GM19351 (cell line): Measurements from ENCODE around the gene ARID1B.

ENCODE experiments used
- ATAC-seq: cut with Tn5 transposase; IDR thresholded peaks from one replicate; pipeline ENCODE4 v1.9.1; 2021; ENCODE audit warnings: mild to moderate bottlenecking, moderate library complexity; ENCODE audit not compliant: unreplicated experiment

ARID1B gene

GRCh38 chr6:156776840-156777576 is at the start of gene ARID1B:
Gene ARID1B, plus strand, starts transcription at chr6:156777378. Its CDS starts 303 bp downstream, at chr6:156777681.
- peak; percentile 40 for ATAC-seq

DNA sequence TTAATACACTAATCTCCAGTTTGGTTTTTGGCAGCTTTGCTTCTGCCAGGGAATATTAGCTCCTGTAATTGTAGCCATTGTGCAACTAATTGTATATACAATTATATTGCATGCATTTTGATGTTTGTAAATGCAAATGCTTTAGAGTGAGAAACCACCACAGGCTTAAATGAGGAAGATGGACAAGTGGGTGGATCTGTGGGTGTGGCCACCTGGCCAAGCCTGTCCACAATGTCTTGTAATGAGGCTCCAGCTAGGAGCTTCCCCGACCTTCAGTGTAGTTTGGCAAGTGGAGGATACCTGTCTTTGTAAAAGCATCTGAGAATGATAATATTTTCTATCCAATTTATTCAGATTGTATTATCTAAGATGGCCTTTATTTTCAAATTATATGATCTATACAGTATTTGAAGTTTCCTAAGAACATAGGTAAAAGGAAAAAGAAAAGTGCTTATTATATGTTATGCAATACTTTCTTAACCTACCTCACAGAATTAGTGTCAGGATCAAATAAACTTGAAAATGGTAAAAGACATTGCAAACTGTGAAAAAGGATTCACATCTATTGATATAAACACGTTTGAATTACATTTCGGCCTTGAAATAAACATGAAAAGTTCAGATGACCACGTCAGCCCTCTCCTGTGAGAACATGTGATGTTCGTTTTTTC is 49.3 kb upstream of the ARID1B start:
- peak; percentile 48 for ATAC-seq

GRCh38 chr6:156729248-156729647 is 47.9 kb upstream of the ARID1B start:
- peak; percentile 78 for ATAC-seq

DNA sequence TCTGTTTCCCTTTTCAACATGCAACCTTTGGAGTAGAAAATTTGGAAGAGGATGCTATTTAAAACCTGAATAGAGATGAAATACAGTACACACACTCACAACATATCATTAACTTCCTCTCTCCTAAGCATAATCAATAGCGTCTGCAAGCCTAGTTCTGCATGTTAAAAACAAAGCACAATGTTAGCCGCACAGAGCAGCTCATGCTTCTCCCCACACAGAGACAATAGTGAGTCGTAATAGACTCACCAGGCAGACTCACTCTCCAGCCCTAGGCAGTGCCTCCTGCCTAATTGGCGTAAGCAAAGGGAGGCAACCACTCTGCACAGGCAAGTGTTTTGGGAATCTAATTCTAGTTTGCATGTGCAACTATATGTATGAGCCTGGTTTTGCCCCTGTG is 45.8 kb upstream of the ARID1B start:
- ATAC-seq = no peak

GRCh38 chr6:156735751-156736150 is 41.4 kb upstream of the ARID1B start:
- no peak for ATAC-seq

- ATAC-seq = no peak
Measured at GRCh38 chr6:156740604-156741003, 36.6 kb upstream of the ARID1B start.

DNA sequence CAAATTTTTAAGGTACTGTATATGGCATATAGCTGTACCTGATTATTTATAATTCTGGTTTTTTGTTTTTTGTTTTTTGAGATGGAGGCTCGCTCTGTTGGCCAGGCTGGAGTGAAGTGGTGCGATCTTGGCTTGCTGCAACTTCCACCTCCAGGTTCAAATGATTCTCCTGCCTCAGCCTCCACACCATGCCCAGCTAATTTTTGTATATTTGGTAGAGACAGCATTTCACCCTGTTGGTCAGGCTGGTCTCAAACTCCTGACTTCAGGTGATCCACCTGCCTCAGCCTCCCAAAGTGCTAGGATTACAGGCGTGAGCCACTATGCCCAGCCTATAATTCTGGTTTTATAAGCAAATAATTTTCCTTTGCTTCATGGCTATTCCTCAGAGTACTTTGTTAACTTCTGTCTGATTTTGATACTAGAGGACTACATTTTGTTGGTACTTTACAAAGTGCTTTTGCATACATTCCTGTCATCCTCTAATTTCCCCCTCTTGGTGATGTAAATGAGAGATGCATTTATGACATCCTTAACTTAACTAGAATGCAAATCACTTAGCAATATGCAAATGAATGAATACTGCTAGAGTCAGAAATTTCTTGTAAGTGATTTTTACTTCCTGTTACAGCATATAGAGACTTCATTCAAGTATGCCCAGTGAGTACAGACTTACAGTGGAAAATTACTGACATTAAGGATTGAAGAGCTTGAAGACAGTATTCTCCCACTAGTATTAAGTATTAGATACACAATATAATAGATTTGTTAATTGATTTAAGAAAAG is 35.7 kb upstream of the ARID1B start:
- ATAC-seq = no peak

DNA sequence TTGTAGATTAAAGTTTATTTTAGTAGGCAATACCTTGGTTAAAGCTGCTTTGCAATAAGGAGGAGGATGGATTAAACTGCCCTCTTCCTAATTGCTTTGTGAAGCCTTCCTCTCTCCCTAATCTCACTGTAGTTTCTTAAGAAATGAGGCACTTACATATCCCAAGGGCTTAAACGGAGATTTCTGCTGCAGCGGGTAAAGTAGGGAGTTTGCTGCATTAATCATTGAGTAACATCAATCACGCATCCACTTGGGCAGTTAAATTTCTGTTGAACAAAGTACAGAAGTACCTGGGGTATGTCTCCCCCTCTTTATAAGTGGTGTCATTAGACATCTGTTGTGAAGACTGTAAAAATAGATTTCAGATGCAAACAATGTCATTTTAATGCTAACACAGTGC is 29.5 kb upstream of the ARID1B start:
- ATAC-seq = no peak

GRCh38 chr6:156748504-156748903 is 28.7 kb upstream of the ARID1B start:
- no peak for ATAC-seq

GRCh38 chr6:156752666-156753301 is 24.4 kb upstream of the ARID1B start:
- ATAC-seq = peak; percentile 64

- ATAC-seq = no peak
Measured at GRCh38 chr6:156756630-156757610, 20.3 kb upstream of the ARID1B start.

- no peak for ATAC-seq
Measured at GRCh38 chr6:156757849-156758248, 19.3 kb upstream of the ARID1B start.

GRCh38 chr6:156760377-156760776 is 16.8 kb upstream of the ARID1B start:
- ATAC-seq = no peak

- no peak for ATAC-seq
Measured at GRCh38 chr6:156762547-156762946, 14.6 kb upstream of the ARID1B start.

DNA sequence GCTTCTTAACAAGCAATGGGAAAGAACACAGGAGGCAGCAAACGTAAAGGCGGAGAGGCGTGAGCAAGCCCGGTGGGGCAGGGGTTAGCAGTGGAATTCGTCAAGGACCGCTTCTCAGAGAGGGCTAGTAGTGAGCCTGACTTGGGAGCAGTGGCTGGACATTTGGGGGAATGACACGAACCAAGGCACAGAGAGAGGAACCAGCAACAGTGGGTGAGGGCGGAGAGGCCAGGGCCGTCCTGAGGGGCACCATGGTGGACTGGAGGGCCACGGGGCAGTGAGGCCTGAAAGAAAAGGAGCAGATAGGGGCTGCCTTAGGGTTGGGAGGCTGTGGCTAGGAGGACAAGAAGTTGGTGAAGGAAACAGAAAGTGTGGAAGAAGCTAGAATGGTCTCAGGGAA is 12.1 kb upstream of the ARID1B start:
- ATAC-seq = no peak

DNA sequence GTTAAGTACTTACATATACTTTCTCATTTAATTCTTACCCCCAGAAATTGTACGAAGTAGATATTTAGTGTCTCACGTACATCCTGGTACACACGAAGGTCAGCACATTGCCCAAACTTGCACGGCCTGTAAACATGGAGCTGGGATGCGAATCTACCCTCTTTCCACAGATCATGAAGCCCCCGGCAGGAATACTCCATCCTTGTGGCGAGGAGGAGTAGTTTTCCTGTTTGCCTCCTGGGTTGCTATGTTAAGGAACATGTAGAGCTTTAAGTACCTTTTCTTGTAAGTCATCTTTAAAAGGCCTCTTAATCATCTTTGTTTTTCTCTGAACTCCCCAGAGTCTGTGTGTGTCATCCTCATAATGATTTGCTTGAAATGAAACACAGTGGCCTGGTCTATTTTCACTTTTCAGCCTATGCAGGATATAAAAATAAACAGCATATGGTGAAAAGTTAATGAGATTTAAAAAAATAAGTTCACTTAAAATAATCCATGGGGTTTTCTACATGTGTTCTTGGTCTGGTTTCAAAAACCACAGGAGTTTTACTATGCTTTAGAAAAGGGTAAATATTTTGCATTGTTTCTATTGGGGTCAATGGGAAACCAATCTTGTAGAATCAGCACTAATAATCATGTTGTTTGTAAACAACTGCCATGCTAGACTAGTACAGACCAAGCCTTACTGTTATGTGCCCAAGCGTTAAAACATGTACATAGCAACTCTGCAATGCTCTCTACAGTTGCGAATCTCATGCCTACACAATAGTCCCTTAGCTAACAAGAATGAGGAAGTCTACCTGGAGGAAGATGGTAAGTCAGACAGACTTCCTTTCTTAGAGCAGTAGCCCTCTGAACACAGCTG is 9.3 kb upstream of the ARID1B start:
- ATAC-seq = peak; percentile 94

GRCh38 chr6:156771047-156771446 is 6.1 kb upstream of the ARID1B start:
- ATAC-seq = no peak

- no peak for ATAC-seq
Measured at GRCh38 chr6:156771761-156772160, 5.4 kb upstream of the ARID1B start.

GRCh38 chr6:156773476-156773875 is 3.7 kb upstream of the ARID1B start:
- no peak for ATAC-seq
